NAMALWA (cell line): ENCODE data around the gene EXOC3L4.

ENCODE experiments used
- DNase-seq: peaks from one replicate; pipeline ENCODE4 v3.0.0-alpha.2; 2015; ENCODE audit warnings: low spot score

The EXOC3L4 gene

GRCh38 chr14:103070971-103071542, 23.5 kb upstream of the EXOC3L4 start:
- DNase-seq = no peak

- no peak for DNase-seq
Measured at GRCh38 chr14:103071544-103072251, 22.8 kb upstream of the EXOC3L4 start.

DNA sequence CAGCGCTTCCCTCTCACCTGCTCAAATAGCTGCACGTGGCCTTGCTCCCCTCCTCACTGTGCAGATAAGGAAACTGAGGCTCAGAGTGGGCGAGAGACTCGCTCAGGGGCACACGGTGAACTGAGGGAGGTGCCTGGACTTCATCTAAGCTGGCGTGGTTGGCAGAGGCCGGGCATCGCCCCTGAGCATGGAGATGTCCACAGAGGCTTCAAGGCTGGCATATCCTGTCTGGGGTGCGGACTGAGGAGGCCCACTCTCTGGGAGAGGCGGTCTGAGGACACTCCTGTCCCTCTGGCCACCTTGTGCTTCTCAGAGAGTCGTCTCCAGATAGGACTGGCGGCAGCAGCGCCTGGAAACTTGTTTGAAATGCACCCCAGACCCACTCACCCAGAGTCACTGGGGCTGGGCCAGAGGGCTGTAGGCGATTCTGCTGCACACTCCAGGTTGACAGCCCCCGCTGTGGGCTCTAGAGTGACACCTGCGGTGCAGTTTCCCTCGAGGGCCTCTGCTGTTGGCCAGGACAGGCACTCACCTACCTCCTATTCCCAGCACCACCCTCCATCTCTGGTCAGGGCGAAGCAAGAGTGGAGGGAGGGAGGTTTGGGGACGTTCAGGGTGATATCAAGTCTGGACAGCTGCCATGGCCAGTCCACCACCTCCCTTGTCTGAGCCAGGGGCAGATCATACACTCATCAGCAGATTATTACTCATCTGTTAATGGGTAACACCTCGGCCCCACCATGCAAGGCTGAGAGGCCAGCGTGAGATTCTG, 21.7 kb upstream of the EXOC3L4 start:
- DNase-seq = no peak

DNA sequence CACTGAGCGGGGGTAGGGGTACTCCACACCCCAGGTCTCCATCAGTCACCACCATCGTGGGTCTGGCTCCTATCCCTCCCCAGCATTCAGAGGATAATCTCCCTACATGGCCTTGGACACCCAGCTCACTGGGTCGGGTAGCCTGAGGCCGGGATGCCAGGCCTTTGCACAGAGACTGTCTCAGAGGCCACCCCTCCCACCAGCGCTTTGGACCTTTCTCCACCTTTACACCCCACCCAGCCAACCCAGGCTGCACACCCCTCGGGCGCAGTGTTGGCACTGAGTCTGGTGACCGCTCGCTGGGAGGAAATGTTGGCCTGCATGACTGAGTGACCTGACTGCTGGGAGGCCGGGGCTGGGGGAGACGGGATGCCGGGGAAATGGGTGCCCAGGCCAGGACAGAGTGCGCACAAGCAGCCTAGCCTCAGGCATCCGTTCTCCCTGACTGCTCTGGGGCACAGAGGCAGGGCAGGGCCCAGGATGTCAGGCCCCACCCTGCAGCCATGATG, 21.1 kb upstream of the EXOC3L4 start:
- no peak for DNase-seq

DNA sequence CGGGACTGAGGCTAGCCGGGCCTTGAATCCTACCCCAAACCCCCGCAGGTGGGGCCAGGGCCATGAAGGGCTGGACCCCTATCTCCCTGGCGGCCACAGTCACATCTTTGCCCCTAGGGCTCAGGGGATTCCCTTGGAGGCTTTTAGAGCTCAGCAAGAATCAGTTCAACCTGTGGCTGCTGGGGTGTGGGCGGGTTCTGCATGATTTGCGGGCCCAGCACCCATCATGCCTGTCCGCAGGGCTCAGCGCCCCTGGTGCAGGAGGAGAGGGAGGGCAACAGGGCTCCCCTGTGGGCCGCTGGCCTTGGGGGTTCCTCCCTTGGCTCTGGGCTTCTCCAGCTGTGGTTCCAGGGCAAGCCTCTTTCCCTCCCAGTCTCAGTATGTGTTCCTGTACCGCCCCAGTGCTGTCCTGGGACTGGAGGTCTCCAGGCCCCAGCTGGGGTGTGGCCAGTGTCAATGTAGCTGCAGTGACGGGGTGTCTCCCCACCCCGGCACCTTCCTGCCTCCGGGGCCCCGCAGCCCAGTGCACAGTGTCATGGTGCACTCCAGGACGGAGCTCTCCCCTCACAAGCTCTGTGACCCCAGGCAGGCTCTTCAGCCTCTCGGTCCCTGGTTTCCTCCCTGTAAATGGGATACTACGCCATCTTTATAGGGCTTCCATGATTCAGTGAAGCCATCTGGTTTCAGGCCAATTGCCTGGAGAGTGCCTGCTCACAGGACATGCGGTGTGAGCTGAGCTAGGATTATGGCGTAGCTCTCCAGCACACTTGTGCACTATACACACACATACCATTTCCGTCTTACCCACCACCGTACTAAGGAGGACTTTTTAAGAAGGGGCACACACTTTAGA, 20.4 kb upstream of the EXOC3L4 start:
- no peak for DNase-seq

- no peak for DNase-seq
Measured at GRCh38 chr14:103074729-103075367, 19.7 kb upstream of the EXOC3L4 start.

DNA sequence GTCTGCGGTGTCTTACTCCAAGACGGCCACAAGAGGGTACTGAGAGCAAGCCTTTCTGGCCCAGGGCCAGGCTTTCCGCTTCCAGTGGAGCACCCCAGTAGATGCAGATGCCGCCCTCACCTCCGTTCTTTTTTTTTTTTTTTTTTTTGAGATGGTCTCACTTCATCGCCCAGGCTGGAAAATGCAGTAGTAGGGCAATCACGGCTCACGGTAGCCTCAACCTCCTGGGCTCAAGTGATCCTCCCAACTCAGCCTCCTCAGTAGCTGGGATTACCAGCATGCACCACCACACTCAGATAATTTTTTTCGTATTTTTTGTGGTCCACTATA, 16.1 kb upstream of the EXOC3L4 start:
- peak; percentile 87 for DNase-seq

DNA sequence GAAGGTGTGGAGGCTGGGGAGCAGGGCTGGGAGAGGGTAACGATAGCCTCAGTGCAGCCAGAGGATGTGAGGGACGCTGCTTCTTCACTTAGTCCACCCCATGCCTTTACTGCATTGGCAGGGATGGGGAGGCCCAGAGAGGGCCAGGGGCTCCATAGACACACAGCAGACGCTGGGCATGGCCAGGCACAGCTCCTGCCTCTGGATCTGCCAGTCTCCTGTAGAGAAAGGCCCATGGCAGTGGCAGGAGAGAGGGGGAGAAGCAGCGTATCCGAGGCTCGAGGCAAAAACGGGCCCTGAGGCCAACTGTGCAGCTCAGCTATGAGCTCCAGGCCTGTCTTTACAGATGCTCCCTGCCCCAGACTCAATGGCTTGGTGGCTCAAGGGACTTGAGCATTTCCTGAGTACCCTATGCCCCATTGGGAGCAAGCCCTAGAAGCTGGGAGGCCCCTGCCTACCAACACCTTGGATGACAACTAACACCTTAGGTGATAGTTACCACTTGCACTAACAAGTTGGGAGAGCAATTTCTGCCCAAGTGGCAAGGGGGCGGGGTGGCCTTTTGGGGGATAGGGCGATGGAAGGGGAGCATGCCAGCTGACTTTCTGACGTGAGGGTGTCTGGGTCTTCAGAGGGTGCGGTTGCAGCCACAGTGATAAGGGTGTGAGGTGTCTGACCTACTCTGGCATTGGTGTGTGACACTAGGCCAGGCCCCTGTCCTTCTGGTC, 15.5 kb upstream of the EXOC3L4 start:
- DNase-seq = no peak

DNA sequence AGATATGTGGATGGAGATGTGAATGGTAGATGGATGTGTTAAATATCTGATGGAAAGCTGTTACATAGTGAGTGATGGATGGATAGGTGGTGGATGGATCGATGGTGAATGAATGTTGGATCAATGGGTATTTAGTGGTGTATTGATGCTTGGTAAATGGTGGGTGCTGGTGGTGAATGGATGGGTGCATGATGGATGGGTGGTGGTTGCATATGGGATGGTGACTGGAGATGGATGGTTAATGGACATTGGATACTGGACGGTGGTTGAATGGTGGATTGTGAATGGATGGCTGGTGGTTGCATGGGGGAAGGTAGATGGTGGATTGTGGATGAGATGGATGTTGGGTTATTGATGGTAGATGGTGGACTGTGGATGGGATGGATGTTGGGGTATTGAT, 12.6 kb upstream of the EXOC3L4 start:
- DNase-seq = no peak

DNA sequence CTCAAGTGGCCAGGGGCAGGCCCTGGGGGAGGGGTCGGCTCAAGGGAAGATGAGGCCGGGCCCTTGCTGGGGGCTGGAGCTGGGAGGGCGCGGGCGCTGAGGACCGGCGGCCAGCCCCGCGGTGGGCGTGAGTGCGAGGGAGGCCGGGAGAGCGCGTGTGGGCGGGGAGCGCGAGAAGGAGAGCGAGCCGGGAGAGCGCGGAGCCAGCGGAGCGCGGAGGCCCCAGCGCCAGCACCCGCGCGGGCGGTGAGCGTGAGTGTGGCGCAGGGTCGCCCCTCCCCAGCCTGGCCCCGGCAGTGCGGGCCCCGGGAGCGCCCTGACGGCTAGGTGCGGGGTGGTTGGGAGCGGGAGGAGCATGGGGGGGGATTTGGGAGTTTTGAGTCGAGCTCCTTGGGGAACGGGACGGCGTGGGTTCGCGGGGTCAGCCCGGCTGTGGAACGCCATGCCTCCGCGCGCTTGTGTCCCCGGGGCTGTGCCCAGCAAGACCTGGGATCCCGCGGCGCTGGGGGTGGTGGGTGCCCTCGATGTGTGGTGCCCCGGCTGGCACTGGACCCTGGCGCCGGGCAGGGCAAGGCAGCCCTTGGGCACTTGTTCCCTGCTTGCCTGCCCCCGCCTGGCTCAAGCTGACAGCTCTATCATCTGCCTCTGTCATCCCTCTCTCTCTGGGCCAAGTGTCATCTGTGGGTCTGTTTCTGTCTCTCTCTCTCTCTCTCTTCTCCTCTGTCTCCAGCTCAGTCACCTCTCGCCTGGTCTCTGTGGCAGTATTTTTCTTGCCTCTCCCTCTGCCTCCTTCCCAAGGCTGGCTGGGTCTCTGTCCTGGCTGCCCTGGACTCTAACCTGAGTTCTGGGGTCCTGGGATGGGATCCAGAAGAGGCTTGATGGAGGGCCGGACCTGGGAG, 10.3 kb upstream of the EXOC3L4 start, which contains the start of gene LBHD2:
TSS of gene LBHD2 (plus strand) at position 190 of the 899 bp plus-strand sequence. CDS start 1,803 bp downstream, outside the sequence.
- no peak for DNase-seq

DNA sequence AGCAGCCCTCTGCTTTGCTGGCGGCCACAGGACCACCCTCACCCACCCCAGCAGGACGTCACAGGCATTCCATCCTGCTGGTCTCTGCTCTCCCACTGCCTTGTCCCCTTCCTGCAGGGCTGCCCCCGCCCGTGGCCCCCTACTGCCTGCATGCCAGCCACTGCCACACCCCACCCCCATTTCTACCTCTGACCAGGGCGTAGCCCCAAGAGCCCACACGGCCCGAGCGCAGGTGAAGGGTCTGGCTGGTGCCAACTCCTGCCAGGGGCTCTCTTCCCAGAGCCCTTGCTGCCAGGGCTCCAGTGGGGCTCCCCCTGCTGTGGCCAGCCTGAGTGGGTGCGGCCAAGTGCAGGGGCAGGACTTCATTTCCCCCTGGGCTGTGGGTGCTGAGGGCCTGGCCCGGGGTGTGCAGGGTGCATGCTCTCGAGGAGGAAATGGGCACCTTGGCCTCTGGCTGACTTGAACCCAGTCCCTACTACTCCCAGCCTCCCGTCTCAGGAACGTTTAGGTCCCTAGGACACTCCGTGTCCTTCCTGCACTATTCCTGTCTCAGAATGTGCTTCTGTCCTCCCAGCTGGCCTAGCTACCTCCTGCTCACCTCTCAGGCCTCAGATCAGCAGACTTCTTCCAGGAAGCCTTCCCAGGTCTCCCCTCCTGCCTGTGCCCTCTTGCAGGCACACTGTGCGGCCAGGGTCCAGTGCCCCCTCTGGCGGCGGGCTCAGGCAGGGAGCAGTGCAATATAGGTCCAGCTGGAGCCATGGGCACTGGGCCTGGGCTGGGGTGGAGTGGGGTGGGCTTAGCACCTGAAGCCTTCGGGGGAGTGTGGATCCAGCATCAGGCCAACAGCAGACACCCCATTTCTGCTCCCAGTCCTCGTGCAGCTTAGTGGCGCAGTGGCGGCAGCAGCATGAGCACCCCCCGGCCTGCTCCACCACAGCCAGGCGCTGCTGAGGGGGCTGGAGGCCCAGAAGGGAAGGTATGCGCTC, 9.1 kb upstream of the EXOC3L4 start:
- no peak for DNase-seq

DNA sequence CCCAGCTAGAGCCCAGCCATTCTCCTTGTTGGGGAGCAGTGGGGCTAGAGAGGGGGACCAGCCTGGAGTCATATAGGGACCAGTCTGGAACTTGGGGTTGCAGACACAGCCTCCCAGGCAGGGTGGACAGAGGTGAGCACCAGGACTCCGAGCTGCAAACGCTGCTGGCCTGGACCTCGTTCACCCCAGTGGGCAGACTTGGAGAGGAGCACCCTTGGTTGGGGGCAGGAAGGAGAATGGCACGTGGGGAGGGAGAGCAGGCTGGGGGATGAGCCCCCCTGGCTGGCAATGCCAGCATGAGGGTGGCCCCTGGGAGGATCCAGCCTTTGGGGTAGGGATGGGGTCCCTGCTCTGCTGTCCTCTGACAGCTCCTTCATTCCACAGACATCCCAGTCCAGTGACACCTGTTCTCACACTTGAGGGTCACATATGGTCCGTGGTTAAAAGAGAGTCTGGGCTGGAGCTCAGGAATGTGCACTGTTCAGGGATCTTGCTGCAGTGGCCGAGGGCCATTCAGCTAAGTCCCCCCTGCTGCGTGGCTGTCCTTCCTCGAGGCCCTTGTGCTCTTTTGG, 7.7 kb upstream of the EXOC3L4 start:
- no peak for DNase-seq

DNA sequence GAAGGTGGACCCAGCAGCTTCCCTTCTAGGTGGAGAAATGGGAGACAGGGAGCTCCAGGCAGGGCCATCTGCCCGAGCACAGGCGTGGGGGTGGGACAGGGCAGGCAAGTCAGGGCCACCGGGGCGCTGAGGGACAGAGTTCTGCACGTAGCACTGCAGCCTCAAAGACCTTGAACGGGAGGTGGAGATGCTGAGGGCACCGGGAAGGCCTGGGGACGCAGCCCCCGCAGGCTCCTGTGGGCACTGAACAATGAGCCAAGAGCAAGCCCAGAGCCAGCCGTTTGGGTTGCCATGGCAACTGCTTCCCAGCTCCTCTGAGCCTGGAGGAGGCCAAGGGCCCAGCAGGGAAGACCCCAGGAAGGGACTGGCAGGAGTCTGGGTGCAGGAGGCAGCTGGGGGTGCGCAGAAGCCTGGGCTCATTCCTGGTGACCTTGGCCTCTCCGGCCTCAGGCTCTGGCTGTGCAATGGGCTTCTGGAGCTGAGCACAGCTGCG, 7.1 kb upstream of the EXOC3L4 start:
- DNase-seq = no peak

- no peak for DNase-seq
Measured at GRCh38 chr14:103088921-103089320, 5.6 kb upstream of the EXOC3L4 start.

DNA sequence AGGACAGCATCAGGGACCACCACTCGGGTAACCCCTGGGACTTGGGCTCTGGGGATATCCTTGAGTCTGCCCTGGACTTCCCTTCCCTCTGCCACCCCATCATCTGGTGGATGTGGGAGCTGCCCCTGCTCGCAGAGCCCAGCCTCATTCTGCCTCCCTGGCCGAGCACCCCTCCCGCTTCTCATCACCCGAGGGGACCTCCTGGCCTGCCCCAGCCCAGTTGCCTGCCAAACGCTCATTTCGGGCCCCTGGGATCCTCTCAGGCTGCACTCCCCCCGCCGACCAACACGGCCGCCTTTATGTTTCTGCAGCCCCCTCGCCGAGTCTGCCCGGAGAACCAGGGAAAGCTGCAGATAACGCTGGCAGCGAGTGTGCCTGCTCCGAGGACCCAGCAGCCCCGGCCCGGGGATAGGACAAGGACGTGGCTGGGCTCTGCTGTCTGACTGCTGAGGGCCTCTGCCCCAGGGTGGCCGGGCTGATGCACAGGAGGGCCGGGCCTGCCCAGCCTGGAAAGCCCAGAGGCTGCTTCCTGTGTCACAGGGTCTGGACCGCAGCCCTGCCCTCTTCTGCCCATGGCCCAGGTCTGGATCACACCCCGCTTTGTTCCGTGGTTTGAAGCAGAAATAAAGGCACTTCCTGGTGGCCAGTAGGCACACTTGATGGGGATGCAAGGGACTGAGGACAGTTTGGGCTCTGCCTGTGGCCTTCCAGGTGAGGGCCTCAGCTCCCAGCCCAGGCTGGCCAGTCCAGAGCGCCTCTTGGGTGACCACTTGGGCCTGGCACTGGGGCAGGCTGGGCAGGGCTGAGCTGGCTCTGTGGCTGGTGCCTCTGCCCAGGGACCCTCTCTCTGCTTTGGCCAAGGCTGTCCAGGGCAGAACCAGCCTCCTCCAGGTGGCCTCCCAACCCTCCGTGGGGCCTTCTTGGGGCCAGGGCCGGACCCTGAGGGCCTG, 4.9 kb upstream of the EXOC3L4 start:
- DNase-seq = no peak

DNA sequence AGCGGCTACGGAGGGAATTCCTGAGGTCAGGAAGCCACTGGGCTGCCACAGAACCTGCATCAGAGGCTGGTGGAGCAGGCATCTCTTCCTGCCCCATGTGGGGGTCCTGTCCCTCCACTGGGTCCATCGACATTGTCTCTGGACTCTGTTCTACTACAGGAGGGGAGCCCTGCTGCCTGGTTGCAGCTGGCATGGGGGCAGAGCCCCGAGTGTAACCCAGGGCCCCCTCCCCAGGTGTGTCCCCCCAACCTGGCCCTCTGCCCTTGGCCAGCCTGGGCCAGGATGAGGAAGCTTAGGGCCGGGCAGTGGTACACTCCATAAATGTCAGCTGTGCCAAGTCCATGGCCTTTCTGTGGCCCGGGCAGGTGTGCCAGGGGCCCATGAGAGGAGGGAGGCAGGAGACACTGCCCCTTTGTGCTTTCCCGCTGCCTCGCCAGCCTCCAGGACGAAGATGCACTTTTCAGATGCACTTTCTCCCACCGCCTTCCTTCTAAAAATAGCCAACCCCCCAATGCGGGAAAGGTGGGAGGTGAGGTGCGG, 4.0 kb upstream of the EXOC3L4 start:
- DNase-seq = no peak
